HEK293 (cell line): ENCODE measurements around the gene TBC1D30.

ENCODE experiments used
- CTCF ChIA-PET: fragments of 350-600 bp; formaldehyde crosslinking; extraction: SDS; loops from one replicate; lab custom pipeline; 2021; ENCODE audit warnings: antibody characterized with exemption; lab: Yijun Ruan, JAX
- POLR2A ChIA-PET: fragments of 300-600 bp; formaldehyde crosslinking; extraction: SDS; loops from one replicate; lab custom pipeline; 2020; ENCODE audit warnings: antibody characterized with exemption, inconsistent platforms; lab: Yijun Ruan, JAX
- H3K27ac ChIP-seq: fragments of 200-500 bp; sonication (Bioruptor generic); 2 replicates; pipeline ENCODE4 v1.5.1; 2014; ENCODE audit warnings: low read depth, low read length, control low read depth, inconsistent platforms; ENCODE audit errors: extremely low read depth
- H3K36me3 ChIP-seq, 2 experiments: fragments of 200-500 bp in 1 of 2; sonication (Bioruptor generic) in 1 of 2; 1 replicate in 1 of 2; 2 replicates in 1 of 2; pipeline ENCODE4 v1.5.1; 2014 to 2017; ENCODE audit warnings: inconsistent platforms in 2 of 2, low read length in 2 of 2; ENCODE audit not compliant: control insufficient read depth in 2 of 2, insufficient read depth in 1 of 2
- H3K4me1 ChIP-seq: fragments of 200-500 bp; sonication (Bioruptor generic); 2 replicates; pipeline ENCODE4 v1.5.1; 2014; ENCODE audit warnings: mild to moderate bottlenecking, low read length, inconsistent platforms; ENCODE audit not compliant: control insufficient read depth, insufficient read depth
- H3K4me3 ChIP-seq: 2 replicates; pipeline ENCODE4 v1.5.1; 2011; ENCODE audit warnings: low read depth, mild to moderate bottlenecking, control low read depth, low read length, moderate library complexity
- H3K9me3 ChIP-seq: fragments of 200-500 bp; sonication (Bioruptor generic); 2 replicates; pipeline ENCODE4 v1.5.1; 2014; ENCODE audit warnings: low read depth, low read length, inconsistent platforms; ENCODE audit not compliant: control insufficient read depth, insufficient read depth
- FEZF1 ChIP-seq: fragments of 450-650 bp; formaldehyde crosslinking; IDR thresholded peaks from 2 replicates; pipeline ENCODE4 v1.5.1; 2016; ENCODE audit warnings: missing biosample characterization, missing genetic modification characterization
- MZF1 ChIP-seq: fragments of 450-650 bp; formaldehyde crosslinking; IDR thresholded peaks from 2 replicates; pipeline ENCODE4 v1.5.1; 2017; ENCODE audit warnings: missing biosample characterization, missing genetic modification characterization, borderline replicate concordance
- OSR2 ChIP-seq: fragments of 450-650 bp; formaldehyde crosslinking; IDR thresholded peaks from 2 replicates; pipeline ENCODE4 v1.5.1; 2016; ENCODE audit warnings: missing biosample characterization, missing genetic modification characterization
- ZEB2 ChIP-seq: fragments of 450-650 bp; formaldehyde crosslinking; IDR thresholded peaks from 2 replicates; pipeline ENCODE4 v1.5.1; 2016; ENCODE audit warnings: missing biosample characterization, missing genetic modification characterization
- ZNF157 ChIP-seq: fragments of 450-650 bp; formaldehyde crosslinking; IDR thresholded peaks from 2 replicates; pipeline ENCODE4 v1.5.1; 2016; ENCODE audit warnings: missing biosample characterization, missing genetic modification characterization
- ZNF398 ChIP-seq: fragments of 450-650 bp; formaldehyde crosslinking; IDR thresholded peaks from 2 replicates; pipeline ENCODE4 v1.5.1; 2017; ENCODE audit warnings: missing biosample characterization, missing genetic modification characterization
- ZNF488 ChIP-seq: fragments of 450-650 bp; formaldehyde crosslinking; IDR thresholded peaks from 2 replicates; pipeline ENCODE4 v1.5.1; 2016; ENCODE audit warnings: missing biosample characterization, missing genetic modification characterization
- ZNF549 ChIP-seq: fragments of 450-650 bp; IDR thresholded peaks from 2 replicates; pipeline ENCODE4 v1.5.1; 2018; ENCODE audit warnings: missing biosample characterization, missing genetic modification characterization, mild to moderate bottlenecking, inconsistent platforms, moderate library complexity
- ZNF624 ChIP-seq: fragments of 450-650 bp; formaldehyde crosslinking; IDR thresholded peaks from 2 replicates; pipeline ENCODE4 v1.5.1; 2017; ENCODE audit warnings: missing biosample characterization, missing genetic modification characterization
- ZNF670 ChIP-seq: fragments of 450-650 bp; formaldehyde crosslinking; IDR thresholded peaks from 2 replicates; pipeline ENCODE4 v1.5.1; 2016; ENCODE audit warnings: missing biosample characterization, missing genetic modification characterization, low read depth
- ZNF843 ChIP-seq: fragments of 450-650 bp; formaldehyde crosslinking; IDR thresholded peaks from 2 replicates; pipeline ENCODE4 v1.5.1; 2016; ENCODE audit warnings: missing biosample characterization, missing genetic modification characterization
- TF ChIP-seq, protein P1 (sequence below): fragments of 450-650 bp; formaldehyde crosslinking; IDR thresholded peaks from 2 replicates; pipeline ENCODE4 v1.5.1; 2017; ENCODE audit warnings: missing biosample characterization, missing genetic modification characterization
- TF ChIP-seq, protein P2 (sequence below): IDR thresholded peaks from 2 replicates; pipeline ENCODE4 v1.6.1; 2011; ENCODE audit warnings: mild to moderate bottlenecking, low read depth, low read length, borderline replicate concordance
- TF ChIP-seq, protein P3 (sequence below): fragments of 450-650 bp; formaldehyde crosslinking; IDR thresholded peaks from 2 replicates; pipeline ENCODE4 v1.5.1; 2016; ENCODE audit warnings: missing biosample characterization, missing genetic modification characterization
- TF ChIP-seq, protein P4 (sequence below): fragments of 450-650 bp; formaldehyde crosslinking; IDR thresholded peaks from 2 replicates; pipeline ENCODE4 v1.5.1; 2016; ENCODE audit warnings: missing biosample characterization, missing genetic modification characterization

TBC1D30 gene

GRCh38 chr12:64806173-64806572, 18.3 kb upstream of the TBC1D30 start:
- Histone ChIP-seq H3K4me3 (no peak overlapping the region), H3K27ac (no peak overlapping the region), H3K36me3 (no peaks in the 10 kb centered on the region), H3K4me1 (peaks cover 7% of the 10 kb centered on the region; the same call in 1 of the 2 replicates), H3K9me3 (no peaks in the 10 kb centered on the region)
- peak; percentile 51; the same call in 1 of the 2 replicates for TF ChIP-seq MZF1
- TF ChIP-seq ZNF549: 0 out of 2 replicates have a peak, but pooled peaks have one; percentile 8
- TF ChIP-seq OSR2: no peak
- TF ChIP-seq ZNF624 (tag by site-specific recombination): no peak
- TF ChIP-seq ZNF398 (tag by site-specific recombination): no peak
- TF ChIP-seq, protein P1, sequence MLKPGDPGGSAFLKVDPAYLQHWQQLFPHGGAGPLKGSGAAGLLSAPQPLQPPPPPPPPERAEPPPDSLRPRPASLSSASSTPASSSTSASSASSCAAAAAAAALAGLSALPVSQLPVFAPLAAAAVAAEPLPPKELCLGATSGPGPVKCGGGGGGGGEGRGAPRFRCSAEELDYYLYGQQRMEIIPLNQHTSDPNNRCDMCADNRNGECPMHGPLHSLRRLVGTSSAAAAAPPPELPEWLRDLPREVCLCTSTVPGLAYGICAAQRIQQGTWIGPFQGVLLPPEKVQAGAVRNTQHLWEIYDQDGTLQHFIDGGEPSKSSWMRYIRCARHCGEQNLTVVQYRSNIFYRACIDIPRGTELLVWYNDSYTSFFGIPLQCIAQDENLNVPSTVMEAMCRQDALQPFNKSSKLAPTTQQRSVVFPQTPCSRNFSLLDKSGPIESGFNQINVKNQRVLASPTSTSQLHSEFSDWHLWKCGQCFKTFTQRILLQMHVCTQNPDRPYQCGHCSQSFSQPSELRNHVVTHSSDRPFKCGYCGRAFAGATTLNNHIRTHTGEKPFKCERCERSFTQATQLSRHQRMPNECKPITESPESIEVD (tag by site-specific recombination): 0 out of 2 replicates have a peak, but pooled peaks have one; percentile 53
- TF ChIP-seq, protein P2, sequence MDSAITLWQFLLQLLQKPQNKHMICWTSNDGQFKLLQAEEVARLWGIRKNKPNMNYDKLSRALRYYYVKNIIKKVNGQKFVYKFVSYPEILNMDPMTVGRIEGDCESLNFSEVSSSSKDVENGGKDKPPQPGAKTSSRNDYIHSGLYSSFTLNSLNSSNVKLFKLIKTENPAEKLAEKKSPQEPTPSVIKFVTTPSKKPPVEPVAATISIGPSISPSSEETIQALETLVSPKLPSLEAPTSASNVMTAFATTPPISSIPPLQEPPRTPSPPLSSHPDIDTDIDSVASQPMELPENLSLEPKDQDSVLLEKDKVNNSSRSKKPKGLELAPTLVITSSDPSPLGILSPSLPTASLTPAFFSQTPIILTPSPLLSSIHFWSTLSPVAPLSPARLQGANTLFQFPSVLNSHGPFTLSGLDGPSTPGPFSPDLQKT: no peak
- POLR2A ChIA-PET: no interaction called here
- CTCF ChIA-PET: interaction anchor here (0.6 to 5.4 kb wide), 4 partner anchors 9 to 352 kb away, joined by 3 to 50 read pairs (median 3); no protein-coding TSS in a partner anchor

- no peak overlapping the region for H3K27ac ChIP-seq
- H3K4me1 ChIP-seq: peaks cover 10% of the 10 kb centered on the region; the same call in 1 of the 2 replicates
- H3K9me3 ChIP-seq: no peaks in the 10 kb centered on the region
- TF ChIP-seq, protein P3, sequence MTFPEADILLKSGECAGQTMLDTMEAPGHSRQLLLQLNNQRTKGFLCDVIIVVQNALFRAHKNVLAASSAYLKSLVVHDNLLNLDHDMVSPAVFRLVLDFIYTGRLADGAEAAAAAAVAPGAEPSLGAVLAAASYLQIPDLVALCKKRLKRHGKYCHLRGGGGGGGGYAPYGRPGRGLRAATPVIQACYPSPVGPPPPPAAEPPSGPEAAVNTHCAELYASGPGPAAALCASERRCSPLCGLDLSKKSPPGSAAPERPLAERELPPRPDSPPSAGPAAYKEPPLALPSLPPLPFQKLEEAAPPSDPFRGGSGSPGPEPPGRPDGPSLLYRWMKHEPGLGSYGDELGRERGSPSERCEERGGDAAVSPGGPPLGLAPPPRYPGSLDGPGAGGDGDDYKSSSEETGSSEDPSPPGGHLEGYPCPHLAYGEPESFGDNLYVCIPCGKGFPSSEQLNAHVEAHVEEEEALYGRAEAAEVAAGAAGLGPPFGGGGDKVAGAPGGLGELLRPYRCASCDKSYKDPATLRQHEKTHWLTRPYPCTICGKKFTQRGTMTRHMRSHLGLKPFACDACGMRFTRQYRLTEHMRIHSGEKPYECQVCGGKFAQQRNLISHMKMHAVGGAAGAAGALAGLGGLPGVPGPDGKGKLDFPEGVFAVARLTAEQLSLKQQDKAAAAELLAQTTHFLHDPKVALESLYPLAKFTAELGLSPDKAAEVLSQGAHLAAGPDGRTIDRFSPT (tag by site-specific recombination): peak; percentile 54; the same call in 1 of the 2 replicates
- no peak for TF ChIP-seq ZNF157 (tag by site-specific recombination)
- ChIA-PET CTCF (interaction anchor here (0.6 to 5.4 kb wide), 4 partner anchors 10 to 353 kb away, joined by 3 to 50 read pairs (median 3); no protein-coding TSS in a partner anchor), POLR2A (no interaction called here)
- no peak overlapping the region for H3K4me3 ChIP-seq
- no peaks in the 10 kb centered on the region for H3K36me3 ChIP-seq
Observed at GRCh38 chr12:64806593-64807460, 17.6 kb upstream of the TBC1D30 start.

- no peak for TF ChIP-seq ZEB2
- TF ChIP-seq, protein P4, sequence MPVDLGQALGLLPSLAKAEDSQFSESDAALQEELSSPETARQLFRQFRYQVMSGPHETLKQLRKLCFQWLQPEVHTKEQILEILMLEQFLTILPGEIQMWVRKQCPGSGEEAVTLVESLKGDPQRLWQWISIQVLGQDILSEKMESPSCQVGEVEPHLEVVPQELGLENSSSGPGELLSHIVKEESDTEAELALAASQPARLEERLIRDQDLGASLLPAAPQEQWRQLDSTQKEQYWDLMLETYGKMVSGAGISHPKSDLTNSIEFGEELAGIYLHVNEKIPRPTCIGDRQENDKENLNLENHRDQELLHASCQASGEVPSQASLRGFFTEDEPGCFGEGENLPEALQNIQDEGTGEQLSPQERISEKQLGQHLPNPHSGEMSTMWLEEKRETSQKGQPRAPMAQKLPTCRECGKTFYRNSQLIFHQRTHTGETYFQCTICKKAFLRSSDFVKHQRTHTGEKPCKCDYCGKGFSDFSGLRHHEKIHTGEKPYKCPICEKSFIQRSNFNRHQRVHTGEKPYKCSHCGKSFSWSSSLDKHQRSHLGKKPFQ (tag by site-specific recombination): no peak
- no peak for TF ChIP-seq ZNF843 (tag by site-specific recombination)
- TF ChIP-seq ZNF670: no peak
- no peak for TF ChIP-seq FEZF1 (tag by site-specific recombination)
- TF ChIP-seq ZNF488 (tag by site-specific recombination): no peak
- Histone ChIP-seq H3K4me3 (no peak overlapping the region), H3K27ac (no peak overlapping the region), H3K9me3 (no peaks in the 10 kb centered on the region), H3K36me3 (no peaks in the 10 kb centered on the region), H3K4me1 (peaks cover 10% of the 10 kb centered on the region; the same call in 1 of the 2 replicates)
- ChIA-PET CTCF (interaction anchor here (5.4 kb wide), 1 partner anchor 11 kb away, joined by 50 read pairs; no protein-coding TSS in a partner anchor), POLR2A (no interaction called here)
Observed at GRCh38 chr12:64808110-64808509, 16.3 kb upstream of the TBC1D30 start.
